ENCODE measurements around the gene LRPAP1. TPM values are rescaled to one million over a fixed set of nuclear protein-coding genes. Genes with fewer than 3 reads are reported as not detected.

Gene LRPAP1
- total and polyA plus RNA-seq, 10 of the 15 experiments (the other 5 are each of a cell fraction or from before 2014, with no cell fraction given): 1.0 to 100 (median 51.1) TPM

DNA sequence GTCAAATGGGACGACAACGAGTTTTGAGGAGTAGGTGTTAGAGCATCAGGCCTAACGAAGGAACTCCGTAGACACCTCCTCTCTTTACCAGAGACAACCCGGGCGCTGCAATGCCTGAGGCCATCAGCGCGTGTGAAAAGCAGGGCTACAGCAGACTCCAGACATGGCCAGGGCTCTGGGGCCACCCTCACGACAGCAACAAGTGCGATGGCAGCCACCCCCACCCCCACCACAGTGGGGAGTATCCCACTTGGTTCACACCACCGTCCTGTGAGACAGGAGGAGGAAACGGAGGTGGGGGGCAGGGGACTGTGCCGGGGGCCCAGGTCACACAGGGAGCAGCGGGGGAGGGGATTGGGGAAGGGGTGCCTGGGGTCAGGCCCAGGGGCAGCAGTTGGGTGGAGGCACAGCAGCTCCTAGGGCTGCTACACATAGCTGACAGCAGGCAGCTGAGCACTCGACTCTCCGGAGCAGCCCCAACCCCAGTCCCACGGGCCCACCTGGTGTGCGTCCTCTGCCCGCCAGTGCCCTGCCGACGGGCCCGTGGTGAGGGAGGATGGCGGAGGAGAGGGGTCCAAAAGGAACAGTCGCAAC is 8.5 kb downstream of the LRPAP1 start (continued):
- TF ChIP-seq, protein P1, sequence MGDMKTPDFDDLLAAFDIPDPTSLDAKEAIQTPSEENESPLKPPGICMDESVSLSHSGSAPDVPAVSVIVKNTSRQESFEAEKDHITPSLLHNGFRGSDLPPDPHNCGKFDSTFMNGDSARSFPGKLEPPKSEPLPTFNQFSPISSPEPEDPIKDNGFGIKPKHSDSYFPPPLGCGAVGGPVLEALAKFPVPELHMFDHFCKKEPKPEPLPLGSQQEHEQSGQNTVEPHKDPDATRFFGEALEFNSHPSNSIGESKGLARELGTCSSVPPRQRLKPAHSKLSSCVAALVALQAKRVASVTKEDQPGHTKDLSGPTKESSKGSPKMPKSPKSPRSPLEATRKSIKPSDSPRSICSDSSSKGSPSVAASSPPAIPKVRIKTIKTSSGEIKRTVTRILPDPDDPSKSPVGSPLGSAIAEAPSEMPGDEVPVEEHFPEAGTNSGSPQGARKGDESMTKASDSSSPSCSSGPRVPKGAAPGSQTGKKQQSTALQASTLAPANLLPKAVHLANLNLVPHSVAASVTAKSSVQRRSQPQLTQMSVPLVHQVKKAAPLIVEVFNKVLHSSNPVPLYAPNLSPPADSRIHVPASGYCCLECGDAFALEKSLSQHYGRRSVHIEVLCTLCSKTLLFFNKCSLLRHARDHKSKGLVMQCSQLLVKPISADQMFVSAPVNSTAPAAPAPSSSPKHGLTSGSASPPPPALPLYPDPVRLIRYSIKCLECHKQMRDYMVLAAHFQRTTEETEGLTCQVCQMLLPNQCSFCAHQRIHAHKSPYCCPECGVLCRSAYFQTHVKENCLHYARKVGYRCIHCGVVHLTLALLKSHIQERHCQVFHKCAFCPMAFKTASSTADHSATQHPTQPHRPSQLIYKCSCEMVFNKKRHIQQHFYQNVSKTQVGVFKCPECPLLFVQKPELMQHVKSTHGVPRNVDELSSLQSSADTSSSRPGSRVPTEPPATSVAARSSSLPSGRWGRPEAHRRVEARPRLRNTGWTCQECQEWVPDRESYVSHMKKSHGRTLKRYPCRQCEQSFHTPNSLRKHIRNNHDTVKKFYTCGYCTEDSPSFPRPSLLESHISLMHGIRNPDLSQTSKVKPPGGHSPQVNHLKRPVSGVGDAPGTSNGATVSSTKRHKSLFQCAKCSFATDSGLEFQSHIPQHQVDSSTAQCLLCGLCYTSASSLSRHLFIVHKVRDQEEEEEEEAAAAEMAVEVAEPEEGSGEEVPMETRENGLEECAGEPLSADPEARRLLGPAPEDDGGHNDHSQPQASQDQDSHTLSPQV (IDR thresholded peaks at IDR 0.05): no peak
- no peak for TF ChIP-seq JUND (IDR thresholded peaks at IDR 0.05; ENCODE audit: low read depth, low read length)

DNA sequence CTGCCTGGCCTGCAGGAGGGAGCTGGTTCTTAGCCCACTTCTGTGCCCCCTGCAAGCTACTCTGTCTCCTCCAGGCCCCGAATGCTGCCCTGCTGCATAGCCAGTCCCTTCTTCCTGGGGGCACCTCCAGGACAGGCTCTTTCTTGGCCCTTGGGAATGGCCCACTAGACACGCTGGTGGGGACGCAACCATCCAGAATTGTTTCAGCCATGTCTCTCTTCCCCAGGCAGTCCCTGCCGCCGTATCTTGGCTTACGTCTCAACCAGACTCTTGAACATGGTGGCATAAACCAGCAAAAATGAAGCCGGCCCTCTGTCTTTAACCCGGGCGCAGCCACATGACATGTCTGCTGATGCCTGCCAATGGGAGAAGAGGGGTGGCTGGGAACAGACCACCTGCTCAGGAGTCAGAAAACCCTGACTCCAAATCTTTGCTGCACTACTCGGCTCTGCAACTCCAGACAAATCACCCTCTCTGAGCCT is 9.0 kb downstream of the LRPAP1 start:
- Histone ChIP-seq H3K9ac (ENCODE audit: control insufficient read depth, insufficient read depth, low read length) (no peak overlapping the region), H3K27me3 (replicated peaks in 1 of 2; ENCODE audit: control insufficient read depth in 2 of 2, insufficient read depth in 2 of 2, low read length in 1 of 2) (no peaks in the 10 kb centered on the region), H3K36me3 (ENCODE audit: control insufficient read depth in 2 of 2, insufficient read depth in 2 of 2, low read length in 1 of 2) (peaks cover 16 to 32% of the 10 kb centered on the region in 2 experiments), H3K27ac (ENCODE audit: control insufficient read depth, insufficient read depth) (no peak overlapping the region), H3K4me1 (ENCODE audit: control insufficient read depth, insufficient read depth, low read length) (no peaks in the 10 kb centered on the region), H4K20me1 (ENCODE audit: control insufficient read depth, insufficient read depth) (no peaks in the 10 kb centered on the region; the same call in 1 of the 2 replicates), H3K4me3 (no peak overlapping the region), H3K4me2 (ENCODE audit: control insufficient read depth, insufficient read depth) (no peak overlapping the region), H3K9me3 (replicated peaks; ENCODE audit: control insufficient read depth, insufficient read depth, low read length) (no peaks in the 10 kb centered on the region), H2AFZ (ENCODE audit: control insufficient read depth, low read depth, low read length) (no peak overlapping the region), H3K79me2 (ENCODE audit: control insufficient read depth, insufficient read depth, low read length) (peaks cover 2% of the 10 kb centered on the region)
- POLR2A ChIA-PET: no interaction called here
- FAIRE-seq: no peak
- SMC1A ChIA-PET (ENCODE audit: uncharacterized antibody, unreplicated experiment): no interaction called here
- CTCF ChIA-PET: no interaction called here
- no peak for ATAC-seq
- no peak for DNase-seq (ENCODE audit: low read depth, low spot score)
- in situ Hi-C loops (cut with MboI) (no loop called here), intact Hi-C loops (cut with micrococcal nuclease; ENCODE audit: unreplicated experiment) (no loop called here)
- no TSS peak for BruUV-seq (replicated peaks)
- 94% methylated on average over 10 of the region's 10 CpGs for WGBS (ENCODE audit: insufficient coverage, insufficient replicate concordance, low lambda C conversion rate, missing lambda C conversion rate)
- no peak for TF ChIP-seq EP300 (IDR thresholded peaks at IDR 0.05; ENCODE audit: borderline replicate concordance in 1 of 2, control insufficient read depth in 1 of 2, low read depth in 2 of 2, low read length in 2 of 2)
- TF ChIP-seq ASH2L (IDR thresholded peaks at IDR 0.05; ENCODE audit: borderline replicate concordance, low read depth): no peak
- TF ChIP-seq MYC (IDR thresholded peaks at IDR 0.05; ENCODE audit: insufficient read depth, insufficient read length, insufficient replicate concordance, low read length, severe bottlenecking): no peak
- TF ChIP-seq ESRRA (IDR thresholded peaks at IDR 0.05; ENCODE audit: low read length): no peak
- no peak for TF ChIP-seq POLR2A (IDR thresholded peaks at IDR 0.05; ENCODE audit: low read depth, low read length)
- no peak for TF ChIP-seq MTA3 (IDR thresholded peaks at IDR 0.05; ENCODE audit: borderline replicate concordance, low read length)
- RAD21 ChIA-PET (ENCODE audit: unreplicated experiment): no interaction called here

Data from GM12878 (cell line).